Measurements from ENCODE around the gene TWNK.

GRCh38 chr10:100970076-100970913 lies 17.0 kb upstream of the TWNK start:
- TF ChIP-seq, protein P1, sequence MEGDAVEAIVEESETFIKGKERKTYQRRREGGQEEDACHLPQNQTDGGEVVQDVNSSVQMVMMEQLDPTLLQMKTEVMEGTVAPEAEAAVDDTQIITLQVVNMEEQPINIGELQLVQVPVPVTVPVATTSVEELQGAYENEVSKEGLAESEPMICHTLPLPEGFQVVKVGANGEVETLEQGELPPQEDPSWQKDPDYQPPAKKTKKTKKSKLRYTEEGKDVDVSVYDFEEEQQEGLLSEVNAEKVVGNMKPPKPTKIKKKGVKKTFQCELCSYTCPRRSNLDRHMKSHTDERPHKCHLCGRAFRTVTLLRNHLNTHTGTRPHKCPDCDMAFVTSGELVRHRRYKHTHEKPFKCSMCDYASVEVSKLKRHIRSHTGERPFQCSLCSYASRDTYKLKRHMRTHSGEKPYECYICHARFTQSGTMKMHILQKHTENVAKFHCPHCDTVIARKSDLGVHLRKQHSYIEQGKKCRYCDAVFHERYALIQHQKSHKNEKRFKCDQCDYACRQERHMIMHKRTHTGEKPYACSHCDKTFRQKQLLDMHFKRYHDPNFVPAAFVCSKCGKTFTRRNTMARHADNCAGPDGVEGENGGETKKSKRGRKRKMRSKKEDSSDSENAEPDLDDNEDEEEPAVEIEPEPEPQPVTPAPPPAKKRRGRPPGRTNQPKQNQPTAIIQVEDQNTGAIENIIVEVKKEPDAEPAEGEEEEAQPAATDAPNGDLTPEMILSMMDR (IDR thresholded peaks at IDR 0.05) = no peak
- TF ChIP-seq POLR2A (IDR thresholded peaks at IDR 0.05) = no peak
